Neural cell (in vitro differentiated cells): Measurements from ENCODE around the gene SLC25A24. TPM values are rescaled to one million over a fixed set of nuclear protein-coding genes. Genes with fewer than 3 reads are reported as not detected.

ENCODE experiments used
- H2AFZ ChIP-seq: fragments of 200-600, 300-800 bp; sonication (generic), shearing (Covaris generic); 2 replicates; pipeline ENCODE4 v1.6.0; 2014; ENCODE audit warnings: low read depth, mild to moderate bottlenecking, antibody characterized with exemption, low read length, moderate library complexity
- H3F3A ChIP-seq: fragments of 200-600 bp; shearing (Covaris generic); 2 replicates; pipeline ENCODE4 v1.6.1; 2016; ENCODE audit warnings: mild to moderate bottlenecking, moderate library complexity, mixed read lengths, antibody characterized with exemption, low read length; ENCODE audit not compliant: insufficient read depth, poor library complexity, severe bottlenecking
- H3K27ac ChIP-seq: fragments of 200-600, 300-800 bp; sonication (generic), shearing (Covaris generic); 2 replicates; pipeline ENCODE4 v1.5.1; 2014; ENCODE audit warnings: mild to moderate bottlenecking, low read length, moderate library complexity
- H3K27me3 ChIP-seq: fragments of 300-800, 200-600 bp; sonication (generic), shearing (Covaris generic); 2 replicates; pipeline ENCODE4 v1.6.0; 2014; ENCODE audit warnings: mild to moderate bottlenecking, low read depth, low read length, moderate library complexity; ENCODE audit not compliant: insufficient read depth
- H3K36me3 ChIP-seq: fragments of 300-800, 200-600 bp; sonication (generic), shearing (Covaris generic); 2 replicates; pipeline ENCODE4 v1.5.1; 2014; ENCODE audit warnings: mild to moderate bottlenecking, antibody characterized with exemption, low read length, moderate library complexity; ENCODE audit not compliant: insufficient read depth
- H3K4me2 ChIP-seq: fragments of 300-800, 200-600 bp; sonication (generic), shearing (Covaris generic); 2 replicates; pipeline ENCODE4 v1.6.0; 2014; ENCODE audit warnings: mild to moderate bottlenecking, low read length
- H3K4me3 ChIP-seq: fragments of 300-800, 200-600 bp; sonication (generic), shearing (Covaris generic); 2 replicates; pipeline ENCODE4 v1.5.1; 2014; ENCODE audit warnings: mild to moderate bottlenecking, low read length, moderate library complexity
- H3K79me2 ChIP-seq: fragments of 200-600 bp; shearing (Covaris generic); replicated peaks from 2 replicates; pipeline ENCODE4 v1.6.0; 2014; ENCODE audit warnings: mild to moderate bottlenecking, low read length, moderate library complexity; ENCODE audit not compliant: insufficient read depth
- H3K9ac ChIP-seq: fragments of 300-800, 200-600 bp; sonication (generic), shearing (Covaris generic); 2 replicates; pipeline ENCODE4 v1.6.1; 2016; ENCODE audit warnings: mild to moderate bottlenecking, low read length, mixed read lengths
- H3K9me2 ChIP-seq: fragments of 200-600 bp; shearing (Covaris generic); 2 replicates; pipeline ENCODE4 v1.6.1; 2016; ENCODE audit warnings: mild to moderate bottlenecking, low read length, mixed read lengths; ENCODE audit not compliant: insufficient read depth
- H3K9me3 ChIP-seq: fragments of 200-600, 300-800 bp; sonication (generic), shearing (Covaris generic); 2 replicates; pipeline ENCODE4 v1.6.1; 2016; ENCODE audit warnings: mild to moderate bottlenecking, mixed run types, low read length, moderate library complexity, mixed read lengths
- H4K20me1 ChIP-seq: fragments of 200-600 bp; shearing (Covaris generic); 2 replicates; pipeline ENCODE4 v1.6.1; 2016; ENCODE audit warnings: mild to moderate bottlenecking, mixed run types; ENCODE audit not compliant: insufficient read depth
- CTCF ChIP-seq: fragments of 450-650 bp; IDR thresholded peaks from 2 replicates; pipeline ENCODE4 v1.5.1; 2014; ENCODE audit warnings: antibody characterized with exemption, mild to moderate bottlenecking, moderate library complexity; ENCODE audit not compliant: poor library complexity, severe bottlenecking
- EP300 ChIP-seq: fragments of 450-650 bp; conservative IDR thresholded peaks from 2 replicates; pipeline ENCODE4 v1.6.1; 2014; ENCODE audit warnings: antibody characterized with exemption, mild to moderate bottlenecking, moderate library complexity; ENCODE audit not compliant: poor library complexity, severe bottlenecking
- EZH2 ChIP-seq: fragments of 200-600, 300-800 bp; shearing (Covaris generic), sonication (generic); IDR thresholded peaks from 2 replicates; pipeline ENCODE4 v1.6.1; 2014; ENCODE audit warnings: antibody characterized with exemption, low read length, borderline replicate concordance, mild to moderate bottlenecking; ENCODE audit not compliant: insufficient read depth, poor library complexity, severe bottlenecking
- MXI1 ChIP-seq: fragments of 450-650 bp; conservative IDR thresholded peaks from 2 replicates; pipeline ENCODE4 v1.6.1; 2014; ENCODE audit warnings: antibody characterized with exemption, mild to moderate bottlenecking; ENCODE audit not compliant: poor library complexity, severe bottlenecking
- POLR2AphosphoS5 ChIP-seq: IDR thresholded peaks from 2 replicates; pipeline ENCODE4 v1.6.1; 2012
- RAD21 ChIP-seq: fragments of 450-650 bp; conservative IDR thresholded peaks from 2 replicates; pipeline ENCODE4 v1.6.1; 2014; ENCODE audit warnings: antibody characterized with exemption, mild to moderate bottlenecking, moderate library complexity
- REST ChIP-seq: IDR thresholded peaks from 2 replicates; pipeline ENCODE4 v1.6.1; 2012; ENCODE audit warnings: borderline replicate concordance
- SMC3 ChIP-seq: fragments of 450-650 bp; conservative IDR thresholded peaks from 2 replicates; pipeline ENCODE4 v1.6.1; 2014; ENCODE audit warnings: antibody characterized with exemption, mild to moderate bottlenecking, moderate library complexity; ENCODE audit not compliant: poor library complexity
- TAF1 ChIP-seq: IDR thresholded peaks from 2 replicates; pipeline ENCODE4 v1.6.1; 2012; ENCODE audit warnings: low read depth
- polyA plus RNA-seq: library from polyadenylated mRNA; depleted of rRNA; stranded (reverse); fragments of >200 nt; gene quantifications from 2 replicates; pipeline ENCODE4 v1.2.3, GENCODE V29; 2014

SLC25A24 gene
- polyA plus RNA-seq, 1 donor from 2014 or later: 25.5 TPM

- Histone ChIP-seq H3F3A (no peaks in the 10 kb centered on the region), H3K4me2 (no peak overlapping the region), H3K79me2 (peaks cover 60% of the 10 kb centered on the region), H3K27ac (no peak overlapping the region), H3K9ac (no peak overlapping the region), H3K27me3 (no peaks in the 10 kb centered on the region), H3K36me3 (peaks cover 4% of the 10 kb centered on the region), H3K9me2 (no peaks in the 10 kb centered on the region), H2AFZ (no peak overlapping the region), H3K9me3 (no peaks in the 10 kb centered on the region), H4K20me1 (no peaks in the 10 kb centered on the region), H3K4me3 (no peak overlapping the region)
- TF ChIP-seq EZH2 (no peak), REST (no peak), MXI1 (no peak), EP300 (no peak), POLR2AphosphoS5 (no peak), RAD21 (no peak), SMC3 (no peak), CTCF (no peak), TAF1 (no peak)
These were observed 10.0 kb downstream of the SLC25A24 start for GRCh38 chr1:108190001-108190634.

GRCh38 chr1:108188801-108189200, 11.3 kb downstream of the SLC25A24 start:
- Histone ChIP-seq H3K4me3 (no peak overlapping the region), H3K9ac (no peak overlapping the region), H2AFZ (no peak overlapping the region), H3K27me3 (no peaks in the 10 kb centered on the region), H4K20me1 (no peaks in the 10 kb centered on the region), H3K27ac (no peak overlapping the region), H3K79me2 (peaks cover 57% of the 10 kb centered on the region), H3K36me3 (peaks cover 4% of the 10 kb centered on the region), H3F3A (no peaks in the 10 kb centered on the region), H3K4me2 (no peak overlapping the region), H3K9me2 (no peaks in the 10 kb centered on the region), H3K9me3 (peaks cover 4% of the 10 kb centered on the region)
- TF ChIP-seq SMC3 (no peak), REST (no peak), TAF1 (no peak)
